Measurements from ENCODE around the gene SCYGR6. TPM values are rescaled to one million over a fixed set of nuclear protein-coding genes. Genes with fewer than 3 reads are reported as not detected.

Gene SCYGR6
- total RNA-seq, 1 experiment from 2014 or later = not detected

- H3K4me1 Mint-ChIP-seq (ENCODE audit: insufficient read depth, unreplicated experiment) = no peaks in the 10 kb centered on the region
- DNase-seq (ENCODE audit: unreplicated experiment) = no peak
- no peak overlapping the region for H3K27ac Mint-ChIP-seq (ENCODE audit: low read depth, unreplicated experiment)
- intact Hi-C loops (cut with micrococcal nuclease) = no loop called here
- CTCF ChIA-PET = interaction anchor here (0.6 kb wide), 1 partner anchor 92 kb away, joined by 4 read pairs; no protein-coding TSS in a partner anchor
- no peaks in the 10 kb centered on the region for H3K36me3 Mint-ChIP-seq (ENCODE audit: insufficient read depth, unreplicated experiment)
- POLR2A ChIA-PET = no interaction called here
- TF ChIP-seq, protein P1, sequence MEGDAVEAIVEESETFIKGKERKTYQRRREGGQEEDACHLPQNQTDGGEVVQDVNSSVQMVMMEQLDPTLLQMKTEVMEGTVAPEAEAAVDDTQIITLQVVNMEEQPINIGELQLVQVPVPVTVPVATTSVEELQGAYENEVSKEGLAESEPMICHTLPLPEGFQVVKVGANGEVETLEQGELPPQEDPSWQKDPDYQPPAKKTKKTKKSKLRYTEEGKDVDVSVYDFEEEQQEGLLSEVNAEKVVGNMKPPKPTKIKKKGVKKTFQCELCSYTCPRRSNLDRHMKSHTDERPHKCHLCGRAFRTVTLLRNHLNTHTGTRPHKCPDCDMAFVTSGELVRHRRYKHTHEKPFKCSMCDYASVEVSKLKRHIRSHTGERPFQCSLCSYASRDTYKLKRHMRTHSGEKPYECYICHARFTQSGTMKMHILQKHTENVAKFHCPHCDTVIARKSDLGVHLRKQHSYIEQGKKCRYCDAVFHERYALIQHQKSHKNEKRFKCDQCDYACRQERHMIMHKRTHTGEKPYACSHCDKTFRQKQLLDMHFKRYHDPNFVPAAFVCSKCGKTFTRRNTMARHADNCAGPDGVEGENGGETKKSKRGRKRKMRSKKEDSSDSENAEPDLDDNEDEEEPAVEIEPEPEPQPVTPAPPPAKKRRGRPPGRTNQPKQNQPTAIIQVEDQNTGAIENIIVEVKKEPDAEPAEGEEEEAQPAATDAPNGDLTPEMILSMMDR (IDR thresholded peaks at IDR 0.05; ENCODE audit: unreplicated experiment) = no peak
- H3K9me3 Mint-ChIP-seq (ENCODE audit: unreplicated experiment) = no peaks in the 10 kb centered on the region
- H3K27me3 Mint-ChIP-seq (ENCODE audit: insufficient read depth, unreplicated experiment) = no peaks in the 10 kb centered on the region
- no peak overlapping the region for H3K4me3 Mint-ChIP-seq (ENCODE audit: unreplicated experiment)
- BruUV-seq (replicated peaks) = no TSS peak
These were observed 50.1 kb downstream of the SCYGR6 start for GRCh38 chr2:227674485-227674884.

Other genes starting within 250 kb of the SCYGR6 start
- gene SCYGR2, start 125.9 kb downstream of the SCYGR6 start, total RNA-seq (2022) = not detected in 2 replicates
- gene SCYGR3, start 109.9 kb downstream of the SCYGR6 start, total RNA-seq (2022) = not detected in 2 replicates
- not detected in 2 replicates for gene SCYGR4, start 107.3 kb downstream of the SCYGR6 start, total RNA-seq (2022)
- gene SCYGR5, start 58.0 kb downstream of the SCYGR6 start, total RNA-seq (2022) = not detected in 2 replicates
- gene SLC19A3, start 6.7 kb downstream of the SCYGR6 start, total RNA-seq (2022) = not detected in 2 replicates
- gene SCYGR7, start 3.6 kb upstream of the SCYGR6 start, total RNA-seq (2022) = not detected in 2 replicates
- gene SCYGR8, start 21.1 kb upstream of the SCYGR6 start, total RNA-seq (2022) = not detected in 2 replicates
- gene CCL20, start 89.1 kb upstream of the SCYGR6 start, total RNA-seq (2022) = 18.0 and 34.4 TPM in 2 replicates
- gene DAW1, start 146.9 kb upstream of the SCYGR6 start, total RNA-seq (2022) = 0.64 and 1.1 TPM in 2 replicates

Data from MCF 10A (cell line).